ENCODE measurements around the gene CDK5RAP2.

Gene CDK5RAP2

GRCh38 chr9:120385606-120386389 lies 194.2 kb downstream of the CDK5RAP2 start:
- no peak overlapping the region for H3K27ac ChIP-seq (ENCODE audit: low read depth, low read length, severe bottlenecking)
- peaks cover 6% of the 10 kb centered on the region for H3K4me1 ChIP-seq (ENCODE audit: control insufficient read depth, insufficient read depth, low read length, poor library complexity, severe bottlenecking)
- 95 to 100% methylated on average over 5 to 7 of the region's 16 CpGs for WGBS, 2 experiments (ENCODE audit: insufficient coverage in 2 of 2)
- H3K4me3 ChIP-seq (ENCODE audit: extremely low read depth, insufficient read depth, low read length, poor library complexity, severe bottlenecking) = no peak overlapping the region
- H3K9me3 ChIP-seq (ENCODE audit: control insufficient read depth, low read length) = no peaks in the 10 kb centered on the region
- H3K36me3 ChIP-seq (ENCODE audit: control insufficient read depth, insufficient read depth, low read length) = peaks cover 20% of the 10 kb centered on the region

GRCh38 chr9:120384925-120385272 lies 195.1 kb downstream of the CDK5RAP2 start:
- H3K9me3 ChIP-seq (ENCODE audit: control insufficient read depth, low read length) = no peaks in the 10 kb centered on the region
- WGBS, 2 experiments (ENCODE audit: insufficient coverage in 2 of 2) = 97 to 100% methylated on average over 4 of the region's 4 CpGs

GRCh38 chr9:120383999-120384924 lies 195.7 kb downstream of the CDK5RAP2 start:
- H3K4me1 ChIP-seq (ENCODE audit: control insufficient read depth, insufficient read depth, low read length, poor library complexity, severe bottlenecking) = peaks cover 6% of the 10 kb centered on the region
- WGBS, 2 experiments (ENCODE audit: insufficient coverage in 2 of 2) = 85 to 90% methylated on average over 19 to 23 of the region's 24 CpGs

More at GRCh38 chr9:120384925-120385272, 195.1 kb downstream of the CDK5RAP2 start:
- H3K27ac ChIP-seq (ENCODE audit: low read depth, low read length, severe bottlenecking) = no peak overlapping the region
- H3K4me3 ChIP-seq (ENCODE audit: extremely low read depth, insufficient read depth, low read length, poor library complexity, severe bottlenecking) = no peak overlapping the region
- peaks cover 6% of the 10 kb centered on the region for H3K4me1 ChIP-seq (ENCODE audit: control insufficient read depth, insufficient read depth, low read length, poor library complexity, severe bottlenecking)
- H3K36me3 ChIP-seq (ENCODE audit: control insufficient read depth, insufficient read depth, low read length) = peaks cover 15% of the 10 kb centered on the region

GRCh38 chr9:120383611-120383998 lies 196.4 kb downstream of the CDK5RAP2 start:
- Histone ChIP-seq H3K4me1 (ENCODE audit: control insufficient read depth, insufficient read depth, low read length, poor library complexity, severe bottlenecking) (peaks cover 1% of the 10 kb centered on the region), H3K27ac (ENCODE audit: low read depth, low read length, severe bottlenecking) (no peak overlapping the region)
- WGBS, 2 experiments (ENCODE audit: insufficient coverage in 2 of 2) = 93 to 96% methylated on average over 5 to 10 of the region's 10 CpGs

More at GRCh38 chr9:120383999-120384924, 195.7 kb downstream of the CDK5RAP2 start:
- Histone ChIP-seq H3K4me3 (ENCODE audit: extremely low read depth, insufficient read depth, low read length, poor library complexity, severe bottlenecking) (no peak overlapping the region), H3K9me3 (ENCODE audit: control insufficient read depth, low read length) (peaks cover 3% of the 10 kb centered on the region), H3K27ac (ENCODE audit: low read depth, low read length, severe bottlenecking) (no peak overlapping the region), H3K36me3 (ENCODE audit: control insufficient read depth, insufficient read depth, low read length) (peaks cover 10% of the 10 kb centered on the region)

GRCh38 chr9:120382453-120382852 lies 197.5 kb downstream of the CDK5RAP2 start:
- no peaks in the 10 kb centered on the region for H3K4me1 ChIP-seq (ENCODE audit: control insufficient read depth, insufficient read depth, low read length, poor library complexity, severe bottlenecking)
- 92 to 94% methylated on average over 6 of the region's 7 CpGs for WGBS, 2 experiments (ENCODE audit: insufficient coverage in 2 of 2)
- peaks cover 9% of the 10 kb centered on the region for H3K9me3 ChIP-seq (ENCODE audit: control insufficient read depth, low read length)
- H3K36me3 ChIP-seq (ENCODE audit: control insufficient read depth, insufficient read depth, low read length) = no peaks in the 10 kb centered on the region
- no peak overlapping the region for H3K27ac ChIP-seq (ENCODE audit: low read depth, low read length, severe bottlenecking)
- H3K4me3 ChIP-seq (ENCODE audit: extremely low read depth, insufficient read depth, low read length, poor library complexity, severe bottlenecking) = no peak overlapping the region

More at GRCh38 chr9:120383611-120383998, 196.4 kb downstream of the CDK5RAP2 start:
- peaks cover 9% of the 10 kb centered on the region for H3K9me3 ChIP-seq (ENCODE audit: control insufficient read depth, low read length)
- H3K36me3 ChIP-seq (ENCODE audit: control insufficient read depth, insufficient read depth, low read length) = peaks cover 10% of the 10 kb centered on the region
- H3K4me3 ChIP-seq (ENCODE audit: extremely low read depth, insufficient read depth, low read length, poor library complexity, severe bottlenecking) = no peak overlapping the region

GRCh38 chr9:120381839-120382238 lies 198.1 kb downstream of the CDK5RAP2 start:
- H3K9me3 ChIP-seq (ENCODE audit: control insufficient read depth, low read length) = peaks cover 9% of the 10 kb centered on the region
- H3K4me1 ChIP-seq (ENCODE audit: control insufficient read depth, insufficient read depth, low read length, poor library complexity, severe bottlenecking) = no peaks in the 10 kb centered on the region
- 95 to 97% methylated on average over 8 to 10 of the region's 10 CpGs for WGBS, 2 experiments (ENCODE audit: insufficient coverage in 2 of 2)
- no peak overlapping the region for H3K27ac ChIP-seq (ENCODE audit: low read depth, low read length, severe bottlenecking)
- H3K36me3 ChIP-seq (ENCODE audit: control insufficient read depth, insufficient read depth, low read length) = no peaks in the 10 kb centered on the region
- no peak overlapping the region for H3K4me3 ChIP-seq (ENCODE audit: extremely low read depth, insufficient read depth, low read length, poor library complexity, severe bottlenecking)

GRCh38 chr9:120379611-120380010 lies 200.4 kb downstream of the CDK5RAP2 start:
- Histone ChIP-seq H3K9me3 (ENCODE audit: control insufficient read depth, low read length) (peaks cover 9% of the 10 kb centered on the region), H3K4me3 (ENCODE audit: extremely low read depth, insufficient read depth, low read length, poor library complexity, severe bottlenecking) (no peak overlapping the region), H3K4me1 (ENCODE audit: control insufficient read depth, insufficient read depth, low read length, poor library complexity, severe bottlenecking) (no peaks in the 10 kb centered on the region), H3K36me3 (ENCODE audit: control insufficient read depth, insufficient read depth, low read length) (no peaks in the 10 kb centered on the region), H3K27ac (ENCODE audit: low read depth, low read length, severe bottlenecking) (no peak overlapping the region)
- 92 to 100% methylated on average over 5 to 8 of the region's 8 CpGs for WGBS, 2 experiments (ENCODE audit: insufficient coverage in 2 of 2)

- no peaks in the 10 kb centered on the region for H3K4me1 ChIP-seq (ENCODE audit: control insufficient read depth, insufficient read depth, low read length, poor library complexity, severe bottlenecking)
- no peak overlapping the region for H3K27ac ChIP-seq (ENCODE audit: low read depth, low read length, severe bottlenecking)
- H3K36me3 ChIP-seq (ENCODE audit: control insufficient read depth, insufficient read depth, low read length) = no peaks in the 10 kb centered on the region
- H3K9me3 ChIP-seq (ENCODE audit: control insufficient read depth, low read length) = peaks cover 9% of the 10 kb centered on the region
- no peak overlapping the region for H3K4me3 ChIP-seq (ENCODE audit: extremely low read depth, insufficient read depth, low read length, poor library complexity, severe bottlenecking)
- WGBS, 2 experiments (ENCODE audit: insufficient coverage in 2 of 2) = 85 to 89% methylated on average over 3 to 5 of the region's 5 CpGs
These were observed 201.3 kb downstream of the CDK5RAP2 start for GRCh38 chr9:120378680-120379079.

GRCh38 chr9:120377268-120378159 lies 202.5 kb downstream of the CDK5RAP2 start:
- Histone ChIP-seq H3K27ac (ENCODE audit: low read depth, low read length, severe bottlenecking) (no peak overlapping the region), H3K4me3 (ENCODE audit: extremely low read depth, insufficient read depth, low read length, poor library complexity, severe bottlenecking) (no peak overlapping the region), H3K9me3 (ENCODE audit: control insufficient read depth, low read length) (peaks cover 9% of the 10 kb centered on the region), H3K4me1 (ENCODE audit: control insufficient read depth, insufficient read depth, low read length, poor library complexity, severe bottlenecking) (no peaks in the 10 kb centered on the region), H3K36me3 (ENCODE audit: control insufficient read depth, insufficient read depth, low read length) (no peaks in the 10 kb centered on the region)
- WGBS, 2 experiments (ENCODE audit: insufficient coverage in 2 of 2) = 92 to 95% methylated on average over 18 to 19 of the region's 23 CpGs

GRCh38 chr9:120376101-120376500 lies 203.9 kb downstream of the CDK5RAP2 start:
- no peaks in the 10 kb centered on the region for H3K36me3 ChIP-seq (ENCODE audit: control insufficient read depth, insufficient read depth, low read length)
- peaks cover 9% of the 10 kb centered on the region for H3K9me3 ChIP-seq (ENCODE audit: control insufficient read depth, low read length)
- H3K4me1 ChIP-seq (ENCODE audit: control insufficient read depth, insufficient read depth, low read length, poor library complexity, severe bottlenecking) = no peaks in the 10 kb centered on the region
- no peak overlapping the region for H3K4me3 ChIP-seq (ENCODE audit: extremely low read depth, insufficient read depth, low read length, poor library complexity, severe bottlenecking)
- no peak overlapping the region for H3K27ac ChIP-seq (ENCODE audit: low read depth, low read length, severe bottlenecking)
- WGBS, 2 experiments (ENCODE audit: insufficient coverage in 2 of 2) = 96% methylated on average over 6 to 7 of the region's 7 CpGs
